Measurements from ENCODE around the gene PPP3R1.

Gene PPP3R1

DNA sequence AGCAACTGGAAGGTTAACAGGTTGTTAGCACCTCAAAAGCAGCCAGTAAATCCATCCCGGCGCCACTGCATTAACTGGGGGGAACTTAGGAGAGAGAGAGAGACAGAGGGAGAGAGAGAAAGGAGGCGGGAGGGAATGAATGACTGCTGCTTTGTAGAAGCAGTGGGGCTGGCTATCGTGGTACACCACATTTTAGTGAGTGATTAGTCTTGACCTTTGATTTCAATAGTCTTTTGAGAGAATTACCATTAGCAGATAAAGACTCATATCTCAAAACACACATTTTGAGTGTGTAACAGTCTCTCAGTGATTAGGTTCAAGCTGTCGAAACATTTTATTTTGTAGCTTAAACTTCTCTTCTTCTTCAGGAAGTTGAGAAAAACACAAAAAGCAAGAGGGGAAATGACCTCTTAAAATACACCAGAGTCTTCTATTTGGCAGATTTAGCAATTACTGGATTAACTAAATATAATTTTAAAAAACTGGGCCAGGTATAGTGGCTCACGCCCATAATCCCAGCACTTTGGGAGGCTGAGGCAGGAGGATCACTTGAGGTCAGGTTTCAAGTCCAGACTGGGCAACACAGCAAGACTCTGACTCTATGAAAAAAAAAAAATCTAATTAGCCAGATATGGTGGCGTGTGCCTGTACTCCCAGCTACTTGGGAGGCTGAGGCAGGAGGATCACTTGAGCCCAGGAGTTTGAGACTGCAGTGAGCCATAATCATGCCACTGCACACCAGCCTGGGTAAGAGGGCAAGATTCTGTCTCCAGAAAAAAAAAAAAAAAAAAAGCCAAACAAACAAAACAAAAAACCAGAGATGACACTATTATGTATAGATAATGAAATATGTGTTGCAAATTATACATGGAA lies 116.6 kb downstream of the PPP3R1 start:
- DNase-seq = no peak

DNA sequence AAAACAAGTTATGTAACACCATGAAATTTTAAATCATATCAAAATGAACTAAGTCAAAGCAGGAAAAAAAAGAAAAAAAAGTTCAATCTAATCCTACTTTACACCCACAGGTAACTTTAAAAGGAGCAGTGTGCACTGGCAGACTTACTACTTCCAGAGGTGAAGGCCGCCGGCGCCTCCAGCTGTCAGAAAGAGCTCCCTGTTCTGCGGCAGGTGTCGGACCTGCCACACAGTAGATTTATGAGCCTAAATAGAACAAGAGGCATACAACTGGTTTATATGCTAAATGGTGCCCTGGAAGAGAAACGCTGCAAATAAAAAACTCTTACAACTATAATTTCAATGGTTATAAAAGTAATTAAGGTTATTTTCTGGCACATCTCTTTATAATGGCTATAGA lies 117.8 kb downstream of the PPP3R1 start:
- no peak for DNase-seq

DNA sequence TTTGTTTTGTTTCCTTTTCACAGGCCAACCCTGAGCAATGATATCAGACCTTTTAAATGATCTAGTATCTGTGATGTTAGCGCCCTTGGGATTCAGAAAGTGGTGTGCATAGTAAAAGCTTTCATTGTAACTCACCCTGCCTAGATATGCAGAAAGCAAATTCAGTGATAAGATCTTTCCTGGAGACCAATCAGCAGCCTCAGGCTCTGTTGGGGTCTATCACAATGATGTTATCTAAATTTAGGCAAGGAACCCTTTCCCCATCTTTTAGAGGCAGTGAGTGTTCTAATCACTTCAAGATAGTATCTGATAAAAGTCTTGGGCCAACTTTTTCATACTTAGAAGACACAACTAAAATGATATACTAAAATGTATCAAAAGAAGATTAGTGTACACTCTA lies 118.2 kb downstream of the PPP3R1 start:
- DNase-seq = no peak
